ENCODE measurements around the gene PRTN3.
"Not testable (repeated sequence)": the region's sequence is repeated elsewhere in the genome, so short reads cannot be mapped to it uniquely, and the experiment has no call there.

GRCh38 chr19:853614-854220, 12.9 kb downstream of the PRTN3 start:
- not testable (repeated sequence) for TF ChIP-seq BHLHE40 (IDR thresholded peaks at IDR 0.05; ENCODE audit: borderline replicate concordance); SP1 (IDR thresholded peaks at IDR 0.05); TARDBP (IDR thresholded peaks at IDR 0.05); HDGF (IDR thresholded peaks at IDR 0.05; ENCODE audit: borderline replicate concordance)
- TF ChIP-seq, protein P1, sequence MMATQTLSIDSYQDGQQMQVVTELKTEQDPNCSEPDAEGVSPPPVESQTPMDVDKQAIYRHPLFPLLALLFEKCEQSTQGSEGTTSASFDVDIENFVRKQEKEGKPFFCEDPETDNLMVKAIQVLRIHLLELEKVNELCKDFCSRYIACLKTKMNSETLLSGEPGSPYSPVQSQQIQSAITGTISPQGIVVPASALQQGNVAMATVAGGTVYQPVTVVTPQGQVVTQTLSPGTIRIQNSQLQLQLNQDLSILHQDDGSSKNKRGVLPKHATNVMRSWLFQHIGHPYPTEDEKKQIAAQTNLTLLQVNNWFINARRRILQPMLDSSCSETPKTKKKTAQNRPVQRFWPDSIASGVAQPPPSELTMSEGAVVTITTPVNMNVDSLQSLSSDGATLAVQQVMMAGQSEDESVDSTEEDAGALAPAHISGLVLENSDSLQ (IDR thresholded peaks at IDR 0.05), result peak; percentile 42; the same call in 1 of the 2 replicates
